Cortex of kidney (tissue), 1 donor: Measurements from ENCODE around the gene ZNF18.
"Not testable (repeated sequence)": the region's sequence is repeated elsewhere in the genome, so short reads cannot be mapped to it uniquely, and the experiment has no call there.

Experiments used
- DNase-seq: peaks from one replicate; lab custom pipeline; 2025; lab: John Stamatoyannopoulos, UW

The ZNF18 gene

GRCh38 chr17:11986179-11986941 lies 10.9 kb downstream of the ZNF18 start:
- no peak for DNase-seq

GRCh38 chr17:11981862-11982261 lies 15.4 kb downstream of the ZNF18 start:
- DNase-seq: no peak

- no peak for DNase-seq
Measured at GRCh38 chr17:11980813-11981212, 16.5 kb downstream of the ZNF18 start.

- no peak for DNase-seq
Measured at GRCh38 chr17:11979795-11980194, 17.5 kb downstream of the ZNF18 start.

- not testable (repeated sequence) for DNase-seq
Measured at GRCh38 chr17:11972741-11973140, 24.5 kb downstream of the ZNF18 start.

GRCh38 chr17:11969565-11969964 lies 27.7 kb downstream of the ZNF18 start:
- DNase-seq: no peak

GRCh38 chr17:11954936-11955335 lies 42.3 kb downstream of the ZNF18 start:
- no peak for DNase-seq

GRCh38 chr17:11953924-11954323 lies 43.4 kb downstream of the ZNF18 start:
- DNase-seq: no peak

GRCh38 chr17:11952610-11953009 lies 44.7 kb downstream of the ZNF18 start:
- DNase-seq: no peak

- no peak for DNase-seq
Measured at GRCh38 chr17:11950771-11951519, 46.3 kb downstream of the ZNF18 start.

GRCh38 chr17:11949571-11949970 lies 47.7 kb downstream of the ZNF18 start:
- DNase-seq: not testable (repeated sequence)

GRCh38 chr17:11948789-11949188 lies 48.5 kb downstream of the ZNF18 start:
- DNase-seq: no peak

- no peak for DNase-seq
Measured at GRCh38 chr17:11944587-11944986, 52.7 kb downstream of the ZNF18 start.

- DNase-seq: no peak
Measured at GRCh38 chr17:11943759-11944347, 53.4 kb downstream of the ZNF18 start.

GRCh38 chr17:11943086-11943485 lies 54.2 kb downstream of the ZNF18 start:
- DNase-seq: not testable (repeated sequence)

- DNase-seq: no peak
Measured at GRCh38 chr17:11940904-11941303, 56.4 kb downstream of the ZNF18 start.

- DNase-seq: no peak
Measured at GRCh38 chr17:11935734-11936406, 61.4 kb downstream of the ZNF18 start.

GRCh38 chr17:11932337-11932898 lies 64.9 kb downstream of the ZNF18 start:
- no peak for DNase-seq

- DNase-seq: no peak
Measured at GRCh38 chr17:11928436-11928835, 68.8 kb downstream of the ZNF18 start.
